Inferior parietal cortex (tissue), 1 donor: ENCODE measurements around the gene IGF2BP1.
"Not testable (repeated sequence)": the region's sequence is repeated elsewhere in the genome, so short reads cannot be mapped to it uniquely, and the experiment has no call there.

Experiments used
- DNase-seq: peaks from one replicate; pipeline ENCODE4 v3.0.0-alpha.2; 2016; ENCODE audit errors: extremely low spot score

Gene IGF2BP1

GRCh38 chr17:48995974-48996721, 1.0 kb upstream of the IGF2BP1 start:
- DNase-seq = no peak

- no peak for DNase-seq
Observed at GRCh38 chr17:48996722-48997102, 473 bp upstream of the IGF2BP1 start.

GRCh38 chr17:48997827-48998586, 822 bp downstream of the IGF2BP1 start:
- no peak for DNase-seq

- DNase-seq = no peak
Observed at GRCh38 chr17:48998587-48999440, 1.6 kb downstream of the IGF2BP1 start.

GRCh38 chr17:49000943-49001342, 3.8 kb downstream of the IGF2BP1 start:
- DNase-seq = no peak

GRCh38 chr17:49001671-49002070, 4.5 kb downstream of the IGF2BP1 start:
- no peak for DNase-seq

- DNase-seq = no peak
Observed at GRCh38 chr17:49002331-49002730, 5.1 kb downstream of the IGF2BP1 start.

- no peak for DNase-seq
Observed at GRCh38 chr17:49002766-49003165, 5.6 kb downstream of the IGF2BP1 start.

- no peak for DNase-seq
Observed at GRCh38 chr17:49003557-49004511, 6.6 kb downstream of the IGF2BP1 start.

GRCh38 chr17:49005140-49005539, 8.0 kb downstream of the IGF2BP1 start:
- no peak for DNase-seq

- DNase-seq = not testable (repeated sequence)
Observed at GRCh38 chr17:49008908-49009307, 11.7 kb downstream of the IGF2BP1 start.

GRCh38 chr17:49012769-49013255, 15.6 kb downstream of the IGF2BP1 start:
- no peak for DNase-seq

- DNase-seq = no peak
Observed at GRCh38 chr17:49013311-49014213, 16.4 kb downstream of the IGF2BP1 start.

GRCh38 chr17:49015179-49015923, 18.2 kb downstream of the IGF2BP1 start:
- no peak for DNase-seq

- no peak for DNase-seq
Observed at GRCh38 chr17:49015924-49016774, 19.0 kb downstream of the IGF2BP1 start.

GRCh38 chr17:49016775-49017463, 19.7 kb downstream of the IGF2BP1 start:
- DNase-seq = no peak

- no peak for DNase-seq
Observed at GRCh38 chr17:49018116-49018612, 21.0 kb downstream of the IGF2BP1 start.
